HG03039 (cell line): Measurements from ENCODE around the gene OR8U1.
"Not testable (repeated sequence)": the region's sequence is repeated elsewhere in the genome, so short reads cannot be mapped to it uniquely, and the experiment has no call there.

ENCODE experiments used
- ATAC-seq: cut with Tn5 transposase; IDR thresholded peaks from one replicate; pipeline ENCODE4 v1.9.1; 2021; ENCODE audit warnings: mild to moderate bottlenecking, moderate library complexity; ENCODE audit not compliant: unreplicated experiment

The OR8U1 gene

GRCh38 chr11:56375324-56375723, at the start of gene OR8U1:
Gene OR8U1 (plus strand): TSS chr11:56375624. CDS start chr11:56375624, 0 bp downstream.
- ATAC-seq = no peak

- ATAC-seq = no peak
Measured at GRCh38 chr11:56331861-56332491, 43.4 kb upstream of the OR8U1 start.

- no peak for ATAC-seq
Measured at GRCh38 chr11:56333156-56333555, 42.3 kb upstream of the OR8U1 start.

GRCh38 chr11:56340289-56340688, 35.1 kb upstream of the OR8U1 start:
- ATAC-seq = no peak

GRCh38 chr11:56345739-56346138, 29.7 kb upstream of the OR8U1 start, which contains the start of gene OR8K1:
Gene OR8K1 (plus strand): TSS chr11:56346039. CDS start chr11:56346039, 0 bp downstream.
- no peak for ATAC-seq

- no peak for ATAC-seq
Measured at GRCh38 chr11:56353991-56354390, 21.4 kb upstream of the OR8U1 start, which contains the start of gene OR8J1. Gene OR8J1 (plus strand): TSS chr11:56354291. CDS start chr11:56360247, 5,956 bp downstream.

- ATAC-seq = no peak
Measured at GRCh38 chr11:56380120-56380519, 4.7 kb downstream of the OR8U1 start.

- ATAC-seq = no peak
Measured at GRCh38 chr11:56394381-56394780, 19.0 kb downstream of the OR8U1 start.

- ATAC-seq = no peak
Measured at GRCh38 chr11:56396047-56396446, 20.6 kb downstream of the OR8U1 start.

- ATAC-seq = not testable (repeated sequence)
Measured at GRCh38 chr11:56401858-56402461, 26.5 kb downstream of the OR8U1 start.

GRCh38 chr11:56404393-56404792, 29.0 kb downstream of the OR8U1 start:
- no peak for ATAC-seq

- ATAC-seq = no peak
Measured at GRCh38 chr11:56410801-56411200, 35.4 kb downstream of the OR8U1 start.

GRCh38 chr11:56412396-56412795, 37.0 kb downstream of the OR8U1 start, which contains the start of gene OR5AL1:
Gene OR5AL1 (plus strand): TSS chr11:56412696.
- ATAC-seq = no peak
